IMR-90 (cell line): ENCODE results near the gene RETREG1. TPM values are rescaled to one million over a fixed set of nuclear protein-coding genes. Genes with fewer than 3 reads are reported as not detected.

Experiments used
- ATAC-seq: fragments of 200-7000 bp; cut with Tn5 transposase; 2 replicates; pipeline ENCODE4 v1.9.1; 2020; ENCODE audit warnings: low read depth, mild to moderate bottlenecking, moderate library complexity
- BruUV-seq: library from RNA; stranded (reverse); fragments of 400-500 nt; replicated peaks from 2 replicates; lab custom pipeline; 2021; lab: Mats Ljungman, UMichigan
- CTCF ChIA-PET: fragments of 300-600 bp; formaldehyde crosslinking; extraction: SDS; loops from one replicate; lab custom pipeline; 2021; ENCODE audit warnings: antibody characterized with exemption; lab: Yijun Ruan, JAX
- POLR2A ChIA-PET: fragments of 300-600 bp; sonication (Branson Sonifier 250); formaldehyde crosslinking; loops from one replicate; lab custom pipeline; 2022; ENCODE audit warnings: antibody characterized with exemption; ENCODE audit not compliant: unreplicated experiment; lab: Charles Lee
- DNase-seq: peaks from one replicate; pipeline ENCODE4 v3.0.0; 2013
- H2AFZ ChIP-seq: replicated peaks from 2 replicates; pipeline ENCODE3; 2013; ENCODE audit warnings: low read length, mild to moderate bottlenecking; ENCODE audit not compliant: poor library complexity
- H2AK5ac ChIP-seq: 2 replicates; pipeline ENCODE4 v1.6.1; 2013; ENCODE audit warnings: low read depth, low read length, inconsistent platforms
- H2AK9ac ChIP-seq: replicated peaks from 2 replicates; pipeline ENCODE3; 2013; ENCODE audit warnings: mild to moderate bottlenecking, low read depth, low read length, moderate library complexity; ENCODE audit not compliant: poor library complexity
- H2BK120ac ChIP-seq: 2 replicates; pipeline ENCODE4 v1.6.1; 2013; ENCODE audit warnings: low read depth, low read length, inconsistent platforms
- H2BK15ac ChIP-seq: 3 replicates; pipeline ENCODE4 v1.6.1; 2013; ENCODE audit warnings: low read depth, low read length, inconsistent platforms
- H2BK20ac ChIP-seq: 2 replicates; pipeline ENCODE4 v1.6.1; 2013; ENCODE audit warnings: low read depth, mild to moderate bottlenecking, inconsistent platforms, low read length, moderate library complexity
- H2BK5ac ChIP-seq: 2 replicates; pipeline ENCODE4 v1.6.1; 2013; ENCODE audit warnings: mild to moderate bottlenecking, low read depth, low read length, inconsistent platforms; ENCODE audit not compliant: poor library complexity, severe bottlenecking
- H3K14ac ChIP-seq: replicated peaks from 2 replicates; pipeline ENCODE4 v1.6.1; 2013; ENCODE audit warnings: low read depth, low read length, inconsistent platforms
- H3K18ac ChIP-seq: 2 replicates; pipeline ENCODE4 v1.6.1; 2013; ENCODE audit warnings: low read depth, low read length, control low read depth
- H3K23ac ChIP-seq: 2 replicates; pipeline ENCODE4 v1.6.1; 2013; ENCODE audit warnings: low read depth, low read length, inconsistent platforms
- H3K27ac ChIP-seq: 2 replicates; pipeline ENCODE4 v1.5.1; 2013; ENCODE audit warnings: mild to moderate bottlenecking, control low read depth, low read length; ENCODE audit not compliant: insufficient read depth
- H3K27me3 ChIP-seq: 2 replicates; pipeline ENCODE4 v1.6.1; 2013; ENCODE audit warnings: low read length; ENCODE audit not compliant: control insufficient read depth, insufficient read depth
- H3K36me3 ChIP-seq: 2 replicates; pipeline ENCODE4 v1.6.1; 2013; ENCODE audit warnings: low read length, mixed read lengths; ENCODE audit not compliant: control insufficient read depth, insufficient read depth
- H3K4ac ChIP-seq: 2 replicates; pipeline ENCODE4 v1.6.1; 2013; ENCODE audit warnings: low read depth, low read length, inconsistent platforms
- H3K4me1 ChIP-seq: 2 replicates; pipeline ENCODE4 v1.6.1; 2013; ENCODE audit warnings: low read length, mixed read lengths; ENCODE audit not compliant: control insufficient read depth, insufficient read depth
- H3K4me2 ChIP-seq: 2 replicates; pipeline ENCODE4 v1.6.1; 2013; ENCODE audit warnings: low read depth, mild to moderate bottlenecking, control low read depth, low read length, moderate library complexity
- H3K4me3 ChIP-seq: 2 replicates; pipeline ENCODE4 v1.5.1; 2013; ENCODE audit warnings: low read depth, mild to moderate bottlenecking, control low read depth, low read length, moderate library complexity; ENCODE audit not compliant: insufficient read depth
- H3K56ac ChIP-seq: 2 replicates; pipeline ENCODE4 v1.6.1; 2013; ENCODE audit warnings: low read length, inconsistent platforms; ENCODE audit not compliant: insufficient read depth; ENCODE audit errors: extremely low read depth
- H3K79me1 ChIP-seq, 2 experiments: 2 replicates each; pipeline ENCODE4 v1.6.1; 2013; ENCODE audit warnings: low read length in 2 of 2, inconsistent platforms in 1 of 2, low read depth in 1 of 2
- H3K9ac ChIP-seq: 2 replicates; pipeline ENCODE4 v1.6.1; 2013; ENCODE audit warnings: low read depth, low read length, control low read depth
- H3K9me1 ChIP-seq: 2 replicates; pipeline ENCODE4 v1.6.1; 2013; ENCODE audit warnings: low read length, inconsistent platforms; ENCODE audit not compliant: insufficient read depth
- H3K9me3 ChIP-seq: 2 replicates; pipeline ENCODE4 v1.6.1; 2013; ENCODE audit warnings: low read length; ENCODE audit not compliant: control insufficient read depth, insufficient read depth
- H4K20me1 ChIP-seq: 2 replicates; pipeline ENCODE4 v1.6.1; 2013; ENCODE audit warnings: low read length, inconsistent platforms; ENCODE audit not compliant: insufficient read depth
- H4K5ac ChIP-seq: 2 replicates; pipeline ENCODE4 v1.6.1; 2013; ENCODE audit warnings: mild to moderate bottlenecking, low read depth, low read length, control low read depth
- H4K8ac ChIP-seq, 2 experiments: 2 replicates each; pipeline ENCODE4 v1.6.1; 2013; ENCODE audit warnings: low read depth in 2 of 2, low read length in 2 of 2, control low read depth in 1 of 2, inconsistent platforms in 1 of 2
- H4K91ac ChIP-seq: 2 replicates; pipeline ENCODE4 v1.6.1; 2013; ENCODE audit warnings: low read depth, low read length, inconsistent platforms; ENCODE audit not compliant: insufficient read depth
- NFE2L2 ChIP-seq: fragments of 150-350 bp; IDR thresholded peaks from 2 replicates; pipeline ENCODE4 v1.6.1; 2016; ENCODE audit warnings: low read depth, mild to moderate bottlenecking, low read length
- RFX5 ChIP-seq: IDR thresholded peaks from 2 replicates; pipeline ENCODE4 v1.8.0; 2012; ENCODE audit warnings: low read depth, mild to moderate bottlenecking, low read length, moderate library complexity
- SMC3 ChIP-seq: fragments of 150-350 bp; IDR thresholded peaks from 2 replicates; pipeline ENCODE4 v1.6.1; 2016; ENCODE audit warnings: low read depth, mild to moderate bottlenecking, antibody characterized with exemption, low read length, moderate library complexity
- WGBS, 2 experiments: methylation state at CpG; one replicate each; pipeline versions ENCODE4 v1.1.5 to v1.1.7; 2013; ENCODE audit warnings: missing lambda C conversion rate in 2 of 2; ENCODE audit not compliant: insufficient read length in 1 of 2; ENCODE audit errors: extremely low coverage in 2 of 2; 5-methylcytosine and 5-hydroxymethylcytosine counted together
- dilution Hi-C: fragments of 300-500 bp; cut with HindIII; formaldehyde crosslinking; loops from one replicate; pipeline ENCODE4 v1.14.3; 2018; ENCODE audit warnings: low sequenced_read_pairs; ENCODE audit not compliant: unreplicated experiment
- in situ Hi-C: fragments of 300-500 bp; cut with MboI; formaldehyde crosslinking; loops from 3 replicates; pipeline ENCODE4 v1.14.3; 2019; ENCODE audit warnings: low sequenced_read_pairs, inconsistent platforms, mixed read lengths
- intact Hi-C: fragments of 100-400 bp; cut with micrococcal nuclease; formaldehyde crosslinking; loops from 2 replicates; pipeline ENCODE4 v1.10.0; 2022
- polyA plus RNA-seq, 3 experiments: library from polyadenylated mRNA; depleted of rRNA; stranded (reverse); fragments of >200 nt; gene quantifications; 2 replicates each; pipeline ENCODE4 v1.2.3, GENCODE V29; 2012; ENCODE audit warnings: low replicate concordance in 1 of 3
- total RNA-seq: library from RNA; depleted of rRNA; stranded (reverse); fragments of >200 nt; gene quantifications from 2 replicates; pipeline ENCODE4 v1.2.3, GENCODE V29; 2012
- TF ChIP-seq, protein P1 (sequence below): fragments of 150-350 bp; IDR thresholded peaks from 2 replicates; pipeline ENCODE4 v1.6.1; 2017; ENCODE audit warnings: mild to moderate bottlenecking, antibody characterized with exemption, low read length, low read depth

Gene RETREG1
- total and polyA plus RNA-seq, 2 of the 4 experiments (the other 2 are of a cell fraction), result not detected

DNA sequence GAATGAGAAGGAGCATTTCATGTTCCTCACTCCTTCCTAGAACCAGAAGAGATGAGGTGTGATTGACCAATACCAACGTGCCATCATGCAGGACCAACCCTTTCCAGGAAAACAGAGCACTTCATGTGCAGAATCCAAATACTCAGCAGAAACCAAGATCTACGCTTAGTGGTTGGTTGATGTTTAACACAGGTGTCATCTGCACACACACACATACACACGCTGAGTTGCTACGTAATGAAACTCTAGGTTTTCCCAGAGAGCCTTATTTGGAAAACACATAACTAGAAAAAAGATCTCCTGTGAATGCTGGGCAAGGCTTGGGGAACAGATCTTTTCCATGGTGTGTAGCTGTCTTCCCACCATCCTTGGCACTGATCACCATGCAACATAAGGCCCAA, 130.1 kb downstream of the RETREG1 start:
- Histone ChIP-seq H2BK20ac (no peak overlapping the region), H3K27me3 (peaks cover 34% of the 10 kb centered on the region), H2AK5ac (no peak overlapping the region), H2AK9ac (no peak overlapping the region), H3K27ac (no peak overlapping the region), H2BK15ac (no peak overlapping the region), H2AFZ (no peak overlapping the region), H3K18ac (no peak overlapping the region), H3K9me3 (no peaks in the 10 kb centered on the region), H3K4ac (no peak overlapping the region), H3K4me3 (no peak overlapping the region), H4K8ac (no peak overlapping the region), H3K36me3 (no peaks in the 10 kb centered on the region), H3K4me1 (no peaks in the 10 kb centered on the region), H3K9ac (no peak overlapping the region), H3K4me2 (no peak overlapping the region), H3K14ac (no peak overlapping the region), H3K56ac (no peak overlapping the region), H2BK120ac (no peak overlapping the region), H3K79me1 (no peaks in the 10 kb centered on the region), H4K20me1 (no peaks in the 10 kb centered on the region), H3K9me1 (no peaks in the 10 kb centered on the region), H2BK5ac (no peak overlapping the region), H4K5ac (no peak overlapping the region), H4K91ac (no peak overlapping the region), H3K23ac (no peak overlapping the region)
- no CpG with 5 or more reads among the region's 4 CpGs for WGBS, 2 experiments
- CTCF ChIA-PET, result no interaction called here
- no TSS peak for BruUV-seq
- DNase-seq (no peak), ATAC-seq (no peak)
- TF ChIP-seq NFE2L2, result no peak
- no peak for TF ChIP-seq SMC3
- no peak for TF ChIP-seq RFX5
- TF ChIP-seq, protein P1, sequence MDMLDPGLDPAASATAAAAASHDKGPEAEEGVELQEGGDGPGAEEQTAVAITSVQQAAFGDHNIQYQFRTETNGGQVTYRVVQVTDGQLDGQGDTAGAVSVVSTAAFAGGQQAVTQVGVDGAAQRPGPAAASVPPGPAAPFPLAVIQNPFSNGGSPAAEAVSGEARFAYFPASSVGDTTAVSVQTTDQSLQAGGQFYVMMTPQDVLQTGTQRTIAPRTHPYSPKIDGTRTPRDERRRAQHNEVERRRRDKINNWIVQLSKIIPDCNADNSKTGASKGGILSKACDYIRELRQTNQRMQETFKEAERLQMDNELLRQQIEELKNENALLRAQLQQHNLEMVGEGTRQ, result no peak
- dilution Hi-C loops (no loop called here), in situ Hi-C loops (loop anchor here (10.0 to 25.0 kb wide), 2 partner anchors 178 to 1826 kb away; no protein-coding TSS in a partner anchor), intact Hi-C loops (loop anchor here (10.0 kb wide), 1 partner anchor 1828 kb away; no protein-coding TSS in a partner anchor)
- POLR2A ChIA-PET, result no interaction called here
